HCT116 (cell line): Measurements from ENCODE around the gene TTC23L.

Experiments used
- POLR2A ChIP-seq: IDR thresholded peaks from 2 replicates; pipeline ENCODE4 v1.7.0; 2011; ENCODE audit warnings: borderline replicate concordance; ENCODE audit not compliant: insufficient read depth, insufficient read length; ENCODE audit errors: extremely low read depth
- POLR2AphosphoS5 ChIP-seq: IDR thresholded peaks from 2 replicates; pipeline ENCODE4 v1.6.1; 2011; ENCODE audit warnings: mild to moderate bottlenecking, low read depth, low read length, moderate library complexity
- YY1 ChIP-seq: IDR thresholded peaks from 2 replicates; pipeline ENCODE4 v1.6.1; 2011; ENCODE audit warnings: low read length, low read depth, moderate library complexity, mild to moderate bottlenecking; ENCODE audit not compliant: insufficient replicate concordance; ENCODE audit errors: extremely low read depth
- TF ChIP-seq, protein P1 (sequence below), 3 experiments: fragments of 200-600 bp in 1 of 3; sonication (generic) in 1 of 3; IDR thresholded peaks in 2 of 3; conservative IDR thresholded peaks in 1 of 3; 2 replicates each; pipeline ENCODE4 v1.5.1; 2012 to 2017; ENCODE audit warnings: low read depth in 2 of 3, low read length in 2 of 3, antibody characterized with exemption in 1 of 3, borderline replicate concordance in 1 of 3, control low read depth in 1 of 3, mild to moderate bottlenecking in 1 of 3, mixed read lengths in 1 of 3, mixed run types in 1 of 3, moderate library complexity in 1 of 3; ENCODE audit not compliant: insufficient read depth in 1 of 3
- TF ChIP-seq, protein P2 (sequence below): IDR thresholded peaks from 2 replicates; pipeline ENCODE4 v1.6.1; 2012
- TF ChIP-seq, protein P3 (sequence below): IDR thresholded peaks from 2 replicates; pipeline ENCODE4 v1.6.1; 2012

DNA sequence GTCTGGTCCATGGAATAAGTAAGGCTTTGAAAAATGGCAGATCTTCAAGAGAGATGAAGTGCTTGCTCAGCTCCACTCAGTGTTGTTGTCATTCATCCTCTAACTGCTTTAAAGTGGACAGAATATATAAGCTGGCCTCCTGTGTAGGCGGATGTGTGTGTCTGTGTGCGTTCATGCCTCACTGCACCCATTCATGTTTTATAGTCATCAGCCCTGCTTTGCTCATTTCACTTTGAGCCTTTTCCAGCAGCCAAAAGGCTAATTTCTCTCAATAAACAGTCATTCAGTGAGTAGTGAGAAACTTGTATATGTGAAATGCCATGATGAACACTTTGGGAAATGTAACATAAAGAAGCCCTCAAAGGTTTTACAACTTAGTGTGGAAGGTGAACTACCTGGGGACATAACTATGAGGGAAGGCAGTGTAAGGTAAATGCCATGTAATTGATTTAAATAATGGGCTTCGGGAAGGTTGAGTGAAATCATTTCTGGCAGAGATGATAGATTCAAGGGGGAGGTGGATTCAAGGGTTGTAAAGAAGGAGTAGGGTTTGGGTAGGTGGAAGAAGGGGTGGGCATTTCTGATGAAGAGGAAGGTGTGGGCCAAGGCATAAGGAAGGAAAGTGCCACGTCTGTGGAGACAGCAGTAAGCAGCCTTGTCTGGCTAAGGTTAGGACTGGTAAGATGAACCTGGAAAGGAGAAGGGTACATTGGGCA, 15.7 kb downstream of the TTC23L start:
- TF ChIP-seq, protein P1, sequence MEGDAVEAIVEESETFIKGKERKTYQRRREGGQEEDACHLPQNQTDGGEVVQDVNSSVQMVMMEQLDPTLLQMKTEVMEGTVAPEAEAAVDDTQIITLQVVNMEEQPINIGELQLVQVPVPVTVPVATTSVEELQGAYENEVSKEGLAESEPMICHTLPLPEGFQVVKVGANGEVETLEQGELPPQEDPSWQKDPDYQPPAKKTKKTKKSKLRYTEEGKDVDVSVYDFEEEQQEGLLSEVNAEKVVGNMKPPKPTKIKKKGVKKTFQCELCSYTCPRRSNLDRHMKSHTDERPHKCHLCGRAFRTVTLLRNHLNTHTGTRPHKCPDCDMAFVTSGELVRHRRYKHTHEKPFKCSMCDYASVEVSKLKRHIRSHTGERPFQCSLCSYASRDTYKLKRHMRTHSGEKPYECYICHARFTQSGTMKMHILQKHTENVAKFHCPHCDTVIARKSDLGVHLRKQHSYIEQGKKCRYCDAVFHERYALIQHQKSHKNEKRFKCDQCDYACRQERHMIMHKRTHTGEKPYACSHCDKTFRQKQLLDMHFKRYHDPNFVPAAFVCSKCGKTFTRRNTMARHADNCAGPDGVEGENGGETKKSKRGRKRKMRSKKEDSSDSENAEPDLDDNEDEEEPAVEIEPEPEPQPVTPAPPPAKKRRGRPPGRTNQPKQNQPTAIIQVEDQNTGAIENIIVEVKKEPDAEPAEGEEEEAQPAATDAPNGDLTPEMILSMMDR (IDR thresholded peaks at IDR 0.05 in 2 of 3, conservative IDR thresholded peaks at IDR 0.05 in 1 of 3; ENCODE audit: borderline replicate concordance in 1 of 3, insufficient read depth in 1 of 3, low read depth in 2 of 3, low read length in 2 of 3), result no peak
- TF ChIP-seq POLR2AphosphoS5 (no peak), YY1 (no peak), POLR2A (no peak)
- TF ChIP-seq, protein P2, sequence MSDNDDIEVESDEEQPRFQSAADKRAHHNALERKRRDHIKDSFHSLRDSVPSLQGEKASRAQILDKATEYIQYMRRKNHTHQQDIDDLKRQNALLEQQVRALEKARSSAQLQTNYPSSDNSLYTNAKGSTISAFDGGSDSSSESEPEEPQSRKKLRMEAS, result no peak
- TF ChIP-seq, protein P3, sequence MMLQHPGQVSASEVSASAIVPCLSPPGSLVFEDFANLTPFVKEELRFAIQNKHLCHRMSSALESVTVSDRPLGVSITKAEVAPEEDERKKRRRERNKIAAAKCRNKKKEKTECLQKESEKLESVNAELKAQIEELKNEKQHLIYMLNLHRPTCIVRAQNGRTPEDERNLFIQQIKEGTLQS, result no peak
